ENCODE results near the gene AQP2.

AQP2 gene

DNA sequence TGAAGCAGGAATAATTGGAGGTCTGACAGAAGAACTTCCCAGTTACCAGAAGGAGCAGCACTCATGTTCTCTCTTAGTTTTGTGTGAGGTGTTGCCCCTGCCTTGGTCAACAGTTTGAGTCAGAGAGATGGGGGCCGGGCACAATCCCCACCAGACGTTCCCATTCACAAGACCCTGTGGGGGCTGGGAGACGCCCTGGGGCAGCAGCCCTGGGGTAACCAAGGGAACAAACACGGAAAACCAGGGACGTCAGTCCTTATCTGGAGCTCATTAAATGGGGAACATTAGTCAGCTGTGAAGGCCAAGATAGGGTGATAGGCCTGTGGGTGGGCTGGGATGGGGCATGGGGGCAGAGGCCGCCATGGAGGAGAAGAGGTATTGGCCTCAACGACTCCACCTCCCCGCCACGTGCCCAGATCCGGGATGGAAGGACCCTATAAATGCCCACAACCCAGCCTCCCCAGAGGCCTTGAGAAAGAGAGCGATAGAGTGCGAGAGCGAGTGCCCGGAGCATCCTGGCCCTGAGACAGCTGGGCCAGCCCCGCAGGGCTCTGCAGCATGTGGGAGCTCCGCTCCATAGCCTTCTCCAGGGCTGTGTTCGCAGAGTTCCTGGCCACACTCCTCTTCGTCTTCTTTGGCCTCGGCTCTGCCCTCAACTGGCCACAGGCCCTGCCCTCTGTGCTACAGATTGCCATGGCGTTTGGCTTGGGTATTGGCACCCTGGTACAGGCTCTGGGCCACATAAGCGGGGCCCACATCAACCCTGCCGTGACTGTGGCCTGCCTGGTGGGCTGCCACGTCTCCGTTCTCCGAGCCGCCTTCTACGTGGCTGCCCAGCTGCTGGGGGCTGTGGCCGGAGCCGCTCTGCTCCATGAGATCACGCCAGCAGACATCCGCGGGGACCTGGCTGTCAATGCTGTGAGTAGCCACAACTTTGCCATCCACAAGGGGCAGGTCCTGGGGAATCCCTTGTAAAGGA is at the start of gene AQP2:
Gene AQP2, plus strand, starts transcription at position 465 of the 979 bp plus-strand sequence. Its CDS starts 94 bp downstream, at position 559.
- Mint-ChIP-seq H3K4me3 (no peak within 1 kb of the TSS), H3K9me3 (no peaks in the 10 kb centered on the region), H3K27ac (no peak within 1 kb of the TSS), H3K27me3 (ENCODE audit: low read depth, poor library complexity) (peaks cover 19% of the 10 kb centered on the region), H3K4me1 (peaks cover 29% of the 10 kb centered on the region), H3K36me3 (ENCODE audit: low read depth) (no peaks in the 10 kb centered on the region)
- DNase-seq, result no peak
- TF ChIP-seq, protein P1, sequence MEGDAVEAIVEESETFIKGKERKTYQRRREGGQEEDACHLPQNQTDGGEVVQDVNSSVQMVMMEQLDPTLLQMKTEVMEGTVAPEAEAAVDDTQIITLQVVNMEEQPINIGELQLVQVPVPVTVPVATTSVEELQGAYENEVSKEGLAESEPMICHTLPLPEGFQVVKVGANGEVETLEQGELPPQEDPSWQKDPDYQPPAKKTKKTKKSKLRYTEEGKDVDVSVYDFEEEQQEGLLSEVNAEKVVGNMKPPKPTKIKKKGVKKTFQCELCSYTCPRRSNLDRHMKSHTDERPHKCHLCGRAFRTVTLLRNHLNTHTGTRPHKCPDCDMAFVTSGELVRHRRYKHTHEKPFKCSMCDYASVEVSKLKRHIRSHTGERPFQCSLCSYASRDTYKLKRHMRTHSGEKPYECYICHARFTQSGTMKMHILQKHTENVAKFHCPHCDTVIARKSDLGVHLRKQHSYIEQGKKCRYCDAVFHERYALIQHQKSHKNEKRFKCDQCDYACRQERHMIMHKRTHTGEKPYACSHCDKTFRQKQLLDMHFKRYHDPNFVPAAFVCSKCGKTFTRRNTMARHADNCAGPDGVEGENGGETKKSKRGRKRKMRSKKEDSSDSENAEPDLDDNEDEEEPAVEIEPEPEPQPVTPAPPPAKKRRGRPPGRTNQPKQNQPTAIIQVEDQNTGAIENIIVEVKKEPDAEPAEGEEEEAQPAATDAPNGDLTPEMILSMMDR (IDR thresholded peaks at IDR 0.05), result no peak

DNA sequence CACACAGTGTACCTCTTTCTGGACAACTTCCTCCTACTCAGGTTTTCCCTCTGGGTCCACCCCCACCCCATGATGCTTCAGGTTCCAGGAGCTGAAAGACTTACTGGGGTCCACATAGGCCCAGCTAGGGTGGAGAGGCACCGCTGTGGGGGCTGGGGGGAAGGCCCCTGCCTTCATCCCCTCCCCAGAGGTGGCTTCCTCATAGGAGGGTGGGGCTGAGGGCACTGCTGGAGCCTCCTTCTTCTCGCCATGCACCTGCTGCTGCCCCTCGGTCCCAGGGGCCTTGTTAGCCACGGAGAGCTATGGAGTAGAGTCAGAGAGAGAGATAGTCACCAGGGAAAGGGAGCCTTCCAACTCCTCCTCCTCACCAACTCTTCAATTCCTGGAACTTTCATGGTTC is 49.5 kb upstream of the AQP2 start:
- Mint-ChIP-seq H3K4me1 (peaks cover 68% of the 10 kb centered on the region), H3K36me3 (ENCODE audit: low read depth) (no peaks in the 10 kb centered on the region), H3K9me3 (no peaks in the 10 kb centered on the region), H3K4me3 (no peak overlapping the region), H3K27me3 (ENCODE audit: low read depth, poor library complexity) (peaks cover 20% of the 10 kb centered on the region), H3K27ac (no peak overlapping the region)
- no peak for DNase-seq
- TF ChIP-seq, protein P1 (IDR thresholded peaks at IDR 0.05), result no peak

GRCh38 chr12:49901986-49902385 is 48.6 kb upstream of the AQP2 start:
- TF ChIP-seq, protein P1 (IDR thresholded peaks at IDR 0.05), result no peak
- H3K27ac Mint-ChIP-seq, result no peak overlapping the region
- peaks cover 70% of the 10 kb centered on the region for H3K4me1 Mint-ChIP-seq
- no peak overlapping the region for H3K4me3 Mint-ChIP-seq
- H3K9me3 Mint-ChIP-seq, result no peaks in the 10 kb centered on the region
- no peaks in the 10 kb centered on the region for H3K36me3 Mint-ChIP-seq (ENCODE audit: low read depth)
- H3K27me3 Mint-ChIP-seq (ENCODE audit: low read depth, poor library complexity), result peaks cover 18% of the 10 kb centered on the region
- no peak for DNase-seq

- H3K9me3 Mint-ChIP-seq, result no peaks in the 10 kb centered on the region
- H3K27ac Mint-ChIP-seq, result peak overlapping the region; percentile 16
- H3K4me1 Mint-ChIP-seq, result peaks cover 74% of the 10 kb centered on the region
- H3K27me3 Mint-ChIP-seq (ENCODE audit: low read depth, poor library complexity), result peaks cover 18% of the 10 kb centered on the region
- TF ChIP-seq, protein P1 (IDR thresholded peaks at IDR 0.05), result peak; percentile 12
- H3K36me3 Mint-ChIP-seq (ENCODE audit: low read depth), result no peaks in the 10 kb centered on the region
- H3K4me3 Mint-ChIP-seq, result peak overlapping the region; percentile 48
- no peak for DNase-seq
Measured at GRCh38 chr12:49902399-49903350, 47.9 kb upstream of the AQP2 start.

GRCh38 chr12:49903351-49903699 is 47.2 kb upstream of the AQP2 start:
- H3K4me1 Mint-ChIP-seq, result peaks cover 68% of the 10 kb centered on the region
- TF ChIP-seq, protein P1 (IDR thresholded peaks at IDR 0.05), result no peak
- peak overlapping the region; percentile 48 for H3K4me3 Mint-ChIP-seq
- peaks cover 18% of the 10 kb centered on the region for H3K27me3 Mint-ChIP-seq (ENCODE audit: low read depth, poor library complexity)
- no peak for DNase-seq
- no peak overlapping the region for H3K27ac Mint-ChIP-seq
- no peaks in the 10 kb centered on the region for H3K9me3 Mint-ChIP-seq
- no peaks in the 10 kb centered on the region for H3K36me3 Mint-ChIP-seq (ENCODE audit: low read depth)
